D721Med (cell line): ENCODE data around the gene CNST.
"Not testable (repeated sequence)": the region's sequence is repeated elsewhere in the genome, so short reads cannot be mapped to it uniquely, and the experiment has no call there.

Source experiments
- DNase-seq: peaks from one replicate; pipeline ENCODE4 v3.0.0; 2011; ENCODE audit warnings: low spot score; ENCODE audit not compliant: insufficient read length
- FAIRE-seq: peaks from 2 replicates; lab custom pipeline; 2011; peaks lifted over from hg19 to GRCh38; lab: Jason Lieb, UNC
- TF ChIP-seq, protein P1 (sequence below): IDR thresholded peaks from 2 replicates; pipeline ENCODE4 v1.5.1; 2012; ENCODE audit warnings: mild to moderate bottlenecking, control low read depth; ENCODE audit not compliant: insufficient read depth; ENCODE audit errors: missing control alignments

CNST gene

DNA sequence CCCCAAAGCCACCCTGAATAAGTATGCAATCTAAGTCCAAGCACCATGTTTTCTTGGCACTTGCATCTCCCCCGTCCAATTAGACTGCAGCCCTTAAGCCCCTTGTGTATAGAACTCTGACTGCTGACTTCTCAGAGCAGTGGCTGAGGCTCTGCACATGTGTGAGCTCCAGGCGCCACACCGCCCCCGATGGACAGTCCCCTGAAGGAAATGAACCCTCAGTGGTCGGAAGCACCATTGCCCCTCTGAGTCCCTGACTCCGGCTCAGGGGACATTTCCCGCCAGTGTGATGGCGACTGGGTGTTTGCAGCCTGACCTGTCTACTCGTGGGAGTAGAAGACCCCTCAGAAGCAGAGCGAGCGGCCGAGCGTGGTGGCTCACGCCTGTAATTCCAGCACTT, 120.7 kb downstream of the CNST start:
- DNase-seq (no peak), FAIRE-seq (no peak)
- TF ChIP-seq, protein P1, sequence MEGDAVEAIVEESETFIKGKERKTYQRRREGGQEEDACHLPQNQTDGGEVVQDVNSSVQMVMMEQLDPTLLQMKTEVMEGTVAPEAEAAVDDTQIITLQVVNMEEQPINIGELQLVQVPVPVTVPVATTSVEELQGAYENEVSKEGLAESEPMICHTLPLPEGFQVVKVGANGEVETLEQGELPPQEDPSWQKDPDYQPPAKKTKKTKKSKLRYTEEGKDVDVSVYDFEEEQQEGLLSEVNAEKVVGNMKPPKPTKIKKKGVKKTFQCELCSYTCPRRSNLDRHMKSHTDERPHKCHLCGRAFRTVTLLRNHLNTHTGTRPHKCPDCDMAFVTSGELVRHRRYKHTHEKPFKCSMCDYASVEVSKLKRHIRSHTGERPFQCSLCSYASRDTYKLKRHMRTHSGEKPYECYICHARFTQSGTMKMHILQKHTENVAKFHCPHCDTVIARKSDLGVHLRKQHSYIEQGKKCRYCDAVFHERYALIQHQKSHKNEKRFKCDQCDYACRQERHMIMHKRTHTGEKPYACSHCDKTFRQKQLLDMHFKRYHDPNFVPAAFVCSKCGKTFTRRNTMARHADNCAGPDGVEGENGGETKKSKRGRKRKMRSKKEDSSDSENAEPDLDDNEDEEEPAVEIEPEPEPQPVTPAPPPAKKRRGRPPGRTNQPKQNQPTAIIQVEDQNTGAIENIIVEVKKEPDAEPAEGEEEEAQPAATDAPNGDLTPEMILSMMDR, result peak; percentile 5

DNA sequence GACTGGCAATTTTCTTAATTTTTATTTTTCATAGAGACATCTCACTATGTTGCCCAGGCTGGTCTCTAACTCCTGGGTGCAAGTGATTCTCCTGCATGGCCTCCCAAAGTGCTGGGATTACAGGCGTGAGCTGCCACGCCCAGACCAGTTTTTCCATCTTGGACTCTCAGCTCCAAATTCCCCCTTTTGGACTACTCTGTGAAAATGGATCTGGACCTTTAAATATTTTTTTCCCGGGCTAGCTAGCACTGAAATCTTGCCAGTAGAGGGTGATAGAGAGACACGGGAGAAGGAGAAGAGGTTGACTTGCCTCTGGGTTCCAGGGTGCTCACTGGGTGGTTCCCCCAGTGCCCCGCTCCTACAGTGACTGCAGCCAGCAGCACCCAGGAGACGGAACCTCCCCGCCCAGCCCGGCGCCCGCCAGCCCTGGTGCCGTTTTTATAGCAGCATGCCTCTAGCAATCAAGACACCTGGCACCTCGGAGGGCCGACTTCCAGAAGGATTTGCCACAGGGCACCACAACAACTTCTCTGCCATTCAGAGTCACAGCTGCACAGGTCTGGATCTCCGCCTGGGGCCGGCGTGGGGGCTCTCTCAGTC, 123.3 kb downstream of the CNST start:
- no peak for FAIRE-seq

DNA sequence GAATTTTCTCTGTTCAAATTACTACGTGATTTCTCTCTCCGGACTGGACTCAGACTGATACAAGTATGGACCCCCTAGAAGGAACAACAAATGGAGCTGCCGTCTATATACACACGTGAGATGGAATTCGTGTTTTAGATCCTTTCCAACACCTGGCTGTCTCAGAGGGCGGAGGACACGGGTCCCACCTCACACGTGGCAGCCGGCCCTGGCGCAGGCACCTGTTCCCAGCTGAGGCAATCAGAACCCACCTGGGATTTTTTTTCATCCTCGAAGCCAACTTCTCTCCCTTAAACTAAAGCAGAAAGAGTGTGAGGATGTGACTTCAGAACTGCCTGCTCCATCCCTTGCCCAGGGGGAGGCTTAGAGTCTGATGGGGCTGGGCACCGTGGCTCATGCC, 123.8 kb downstream of the CNST start:
- FAIRE-seq (no peak), DNase-seq (no peak)
- TF ChIP-seq, protein P1, result no peak

More for the DNA sequence above, 123.3 kb downstream of the CNST start:
- TF ChIP-seq, protein P1, result peak; percentile 97
- DNase-seq, result peak; percentile 94

DNA sequence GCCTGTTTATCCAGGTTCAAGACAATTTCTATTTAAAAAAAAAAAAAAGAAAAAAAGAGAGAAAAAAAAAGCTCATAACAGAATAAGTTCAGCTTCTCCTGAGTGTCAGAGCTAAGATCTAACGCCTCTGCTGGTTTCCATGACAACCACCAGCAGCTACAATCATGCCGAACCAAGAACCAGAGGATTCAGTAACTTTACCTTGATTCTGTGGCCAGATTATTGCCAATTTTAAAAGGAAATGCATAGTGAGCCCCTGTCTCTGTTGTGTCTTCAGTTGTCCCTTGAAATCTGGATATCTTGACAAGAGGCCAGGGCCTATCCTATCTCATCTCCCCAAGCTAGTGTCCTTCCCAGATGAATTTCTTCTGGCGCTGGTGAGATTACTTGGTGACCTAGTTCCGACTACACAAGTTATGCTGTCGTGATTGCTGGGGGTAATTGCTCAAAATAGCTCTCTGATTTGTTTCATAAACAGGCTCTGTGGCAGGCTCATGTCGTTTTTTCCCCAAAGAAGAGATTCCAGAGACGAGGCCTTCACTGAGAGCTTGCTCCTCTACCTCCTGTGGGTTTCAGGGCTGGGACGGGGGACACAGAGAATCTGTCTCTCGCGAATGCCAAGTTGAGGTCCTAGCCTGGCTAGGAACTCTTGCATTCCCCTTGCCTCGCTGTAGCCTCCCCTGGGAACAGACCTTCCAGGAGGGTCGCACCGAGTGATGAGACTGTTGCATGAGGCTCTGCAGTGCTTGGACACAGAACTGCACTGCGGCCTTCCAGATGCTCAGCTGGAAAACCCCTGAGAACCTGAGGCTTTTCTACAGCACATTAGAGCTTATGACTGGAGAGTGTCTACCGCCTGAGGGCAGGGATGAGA, 125.6 kb downstream of the CNST start:
- FAIRE-seq (no peak), DNase-seq (no peak)
- TF ChIP-seq, protein P1, result no peak

DNA sequence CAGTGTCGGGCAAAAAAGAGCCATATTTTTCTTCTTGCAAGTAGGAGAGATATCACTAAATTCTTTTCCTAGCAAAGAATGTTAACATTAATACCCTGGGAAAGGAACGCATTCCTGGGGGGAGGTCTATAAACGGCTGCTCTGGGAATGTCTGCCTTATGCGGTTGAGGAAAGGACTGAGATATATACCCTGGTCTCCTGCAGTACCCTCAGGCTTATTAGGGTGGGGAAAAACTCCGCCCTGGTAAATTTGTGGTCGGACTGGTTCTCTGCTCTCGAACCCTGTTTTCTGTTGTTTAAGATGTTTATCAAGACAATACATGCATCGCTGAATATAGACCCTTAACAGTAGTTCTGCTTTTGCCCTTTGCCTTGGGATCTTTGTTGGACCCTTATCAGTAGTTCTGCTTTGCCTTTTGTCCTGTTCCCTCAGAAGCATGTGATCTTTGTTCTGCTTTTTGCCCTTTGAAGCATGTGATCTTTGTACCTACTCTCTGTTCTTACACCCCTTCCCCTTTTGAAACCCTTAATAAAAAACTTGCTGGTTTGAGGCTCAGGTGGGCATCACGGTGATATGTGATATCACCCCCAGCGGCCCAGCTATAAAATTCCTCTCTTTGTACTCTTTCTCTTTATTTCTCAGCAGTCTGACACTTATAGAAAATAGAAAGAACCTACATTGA, 128.1 kb downstream of the CNST start:
- not testable (repeated sequence) for DNase-seq, FAIRE-seq

DNA sequence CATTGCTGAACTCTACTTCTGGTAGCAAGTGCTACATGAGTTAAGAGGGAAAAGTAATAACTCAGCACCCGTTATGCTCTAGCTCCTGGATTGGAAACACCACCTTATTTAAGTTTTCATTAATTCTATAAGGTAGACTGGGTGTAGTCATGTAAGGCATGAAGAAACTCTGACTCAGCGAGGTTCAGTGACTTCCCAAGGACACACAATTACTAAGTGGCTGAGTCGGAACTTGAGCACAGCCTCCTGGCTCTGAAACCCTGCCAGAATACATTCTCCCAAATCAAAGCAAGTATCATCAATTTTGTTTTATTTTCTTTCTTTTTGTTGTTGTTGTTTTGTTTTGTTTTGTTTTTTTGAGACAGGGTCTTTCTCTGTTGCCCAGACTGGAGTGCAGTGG, 128.9 kb downstream of the CNST start:
- FAIRE-seq, result no peak
- TF ChIP-seq, protein P1, result no peak
- DNase-seq, result no peak

DNA sequence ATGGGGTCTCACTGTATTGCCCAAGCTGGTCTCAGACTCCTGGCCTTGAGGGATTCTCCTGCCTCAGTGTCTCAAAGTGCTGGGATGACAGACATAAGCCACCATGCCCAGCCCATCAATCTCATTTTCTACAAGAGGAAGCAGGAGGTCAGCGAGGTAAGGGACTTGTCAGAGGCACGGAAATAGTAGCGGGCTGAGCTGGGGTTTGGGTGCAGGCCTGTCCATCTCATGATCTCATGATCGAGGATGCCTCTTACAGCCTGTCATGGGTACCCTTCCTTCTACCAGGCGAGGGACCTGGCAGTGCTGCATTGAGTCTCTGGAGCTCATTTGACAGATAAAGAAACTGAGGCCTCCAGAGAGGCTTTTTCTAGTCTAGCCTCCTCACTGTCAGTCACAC, 129.4 kb downstream of the CNST start:
- TF ChIP-seq, protein P1, result no peak
- DNase-seq (no peak), FAIRE-seq (no peak)
